HCT116 (cell line): ENCODE data around the gene KIAA1755.

Experiments
- CEBPB ChIP-seq: IDR thresholded peaks from 2 replicates; pipeline ENCODE4 v1.6.1; 2012; ENCODE audit warnings: low read depth
- CTCF ChIP-seq, 3 experiments: fragments of 200-600 bp in 1 of 3; sonication (generic) in 1 of 3; IDR thresholded peaks in 2 of 3; conservative IDR thresholded peaks in 1 of 3; 2 replicates each; pipeline ENCODE4 v1.5.1; 2012 to 2017; ENCODE audit warnings: low read depth in 2 of 3, low read length in 2 of 3, antibody characterized with exemption in 1 of 3, borderline replicate concordance in 1 of 3, control low read depth in 1 of 3, mild to moderate bottlenecking in 1 of 3, mixed read lengths in 1 of 3, mixed run types in 1 of 3, moderate library complexity in 1 of 3; ENCODE audit not compliant: insufficient read depth in 1 of 3
- POLR2A ChIP-seq: IDR thresholded peaks from 2 replicates; pipeline ENCODE4 v1.7.0; 2011; ENCODE audit warnings: borderline replicate concordance; ENCODE audit not compliant: insufficient read depth, insufficient read length; ENCODE audit errors: extremely low read depth
- POLR2AphosphoS5 ChIP-seq: IDR thresholded peaks from 2 replicates; pipeline ENCODE4 v1.6.1; 2011; ENCODE audit warnings: mild to moderate bottlenecking, low read depth, low read length, moderate library complexity
- YY1 ChIP-seq: IDR thresholded peaks from 2 replicates; pipeline ENCODE4 v1.6.1; 2011; ENCODE audit warnings: low read length, low read depth, moderate library complexity, mild to moderate bottlenecking; ENCODE audit not compliant: insufficient replicate concordance; ENCODE audit errors: extremely low read depth

GRCh38 chr20:38215194-38216182, 45.0 kb downstream of the KIAA1755 start:
- TF ChIP-seq CTCF (IDR thresholded peaks at IDR 0.05 in 2 of 3, conservative IDR thresholded peaks at IDR 0.05 in 1 of 3; ENCODE audit: borderline replicate concordance in 1 of 3, insufficient read depth in 1 of 3, low read depth in 2 of 3, low read length in 2 of 3) (no peak), POLR2AphosphoS5 (no peak), POLR2A (no peak), YY1 (no peak), CEBPB (no peak)
